ENCODE data around the gene SSX4.
"Not testable (repeated sequence)": the region's sequence is repeated elsewhere in the genome, so short reads cannot be mapped to it uniquely, and the experiment has no call there.

The SSX4 gene

GRCh38 chrX:48429606-48430005 is 46.3 kb downstream of the SSX4 start:
- H3K9me3 ChIP-seq (ENCODE audit: insufficient read depth, low read depth, low read length); H3K4me3 ChIP-seq (ENCODE audit: low read length); H3K36me3 ChIP-seq (ENCODE audit: insufficient read depth, low read length); H3K9ac ChIP-seq (ENCODE audit: low read depth, low read length); H3K4me1 ChIP-seq (ENCODE audit: insufficient read depth, low read length); H3K27ac ChIP-seq (ENCODE audit: low read depth, low read length); H3K27me3 ChIP-seq (ENCODE audit: insufficient read depth, low read length): not testable (repeated sequence)
- 80% methylated on average over 3 of the region's 5 CpGs for WGBS

GRCh38 chrX:48430166-48430565 is 46.8 kb downstream of the SSX4 start:
- not testable (repeated sequence) for H3K36me3 ChIP-seq (ENCODE audit: insufficient read depth, low read length); H3K4me1 ChIP-seq (ENCODE audit: insufficient read depth, low read length); H3K27ac ChIP-seq (ENCODE audit: low read depth, low read length); H3K27me3 ChIP-seq (ENCODE audit: insufficient read depth, low read length); H3K9ac ChIP-seq (ENCODE audit: low read depth, low read length); H3K4me3 ChIP-seq (ENCODE audit: low read length); H3K9me3 ChIP-seq (ENCODE audit: insufficient read depth, low read depth, low read length)
- 100% methylated on average over 1 of the region's 4 CpGs for WGBS

GRCh38 chrX:48433713-48434112 is 50.4 kb downstream of the SSX4 start:
- not testable (repeated sequence) for H3K4me3 ChIP-seq (ENCODE audit: low read length); H3K27ac ChIP-seq (ENCODE audit: low read depth, low read length); H3K9me3 ChIP-seq (ENCODE audit: insufficient read depth, low read depth, low read length); H3K36me3 ChIP-seq (ENCODE audit: insufficient read depth, low read length); H3K4me1 ChIP-seq (ENCODE audit: insufficient read depth, low read length); H3K27me3 ChIP-seq (ENCODE audit: insufficient read depth, low read length); H3K9ac ChIP-seq (ENCODE audit: low read depth, low read length)
- WGBS, result 57% methylated on average over 13 of the region's 13 CpGs
